NCI-H1105 treated with DMSO at 0.1 percent for 48 hours (cell line): ENCODE results near the gene MRPL55.

ENCODE experiments used
- DNase-seq: peaks from one replicate; lab custom pipeline; 2025; lab: John Stamatoyannopoulos, UW

Gene MRPL55

DNA sequence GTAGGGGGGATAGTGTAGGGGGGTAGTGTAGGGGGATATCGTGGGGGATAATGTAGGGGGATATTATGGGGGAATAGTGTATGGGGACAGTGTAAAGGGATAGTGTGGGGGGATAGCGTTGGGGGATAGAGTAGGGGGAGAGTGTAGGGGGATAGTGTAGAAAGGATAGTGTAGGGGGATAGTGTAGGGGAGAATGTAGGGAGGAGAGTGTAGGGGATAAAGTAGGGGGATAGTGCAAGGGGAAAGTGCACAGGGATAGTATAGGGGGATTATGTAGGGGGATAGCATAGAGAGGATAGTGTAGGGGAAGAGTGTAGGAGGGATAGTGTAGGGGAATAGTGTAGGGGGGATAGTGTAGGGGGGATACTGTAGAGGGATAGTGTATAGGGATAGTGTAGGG is 38.9 kb downstream of the MRPL55 start:
- DNase-seq: no peak

DNA sequence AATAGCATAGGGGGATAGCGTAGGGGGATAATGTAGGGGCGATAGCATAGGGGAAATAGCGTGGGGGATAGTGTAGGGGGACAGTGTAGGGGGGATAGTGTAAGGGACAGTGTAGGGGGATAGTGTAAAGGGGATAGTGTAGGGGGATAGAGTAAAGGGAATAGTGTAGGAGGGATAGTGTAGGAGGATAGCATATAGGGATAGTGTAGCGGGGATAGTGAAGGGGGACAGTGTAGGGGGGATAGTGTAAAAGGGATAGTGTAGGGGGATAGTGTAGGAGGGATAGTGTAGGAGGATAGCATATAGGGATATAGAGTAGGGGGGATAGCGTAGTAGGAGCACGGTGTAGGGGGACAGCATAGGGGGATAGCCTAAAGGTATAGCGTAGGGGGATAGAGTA is 40.7 kb downstream of the MRPL55 start:
- DNase-seq: no peak

DNA sequence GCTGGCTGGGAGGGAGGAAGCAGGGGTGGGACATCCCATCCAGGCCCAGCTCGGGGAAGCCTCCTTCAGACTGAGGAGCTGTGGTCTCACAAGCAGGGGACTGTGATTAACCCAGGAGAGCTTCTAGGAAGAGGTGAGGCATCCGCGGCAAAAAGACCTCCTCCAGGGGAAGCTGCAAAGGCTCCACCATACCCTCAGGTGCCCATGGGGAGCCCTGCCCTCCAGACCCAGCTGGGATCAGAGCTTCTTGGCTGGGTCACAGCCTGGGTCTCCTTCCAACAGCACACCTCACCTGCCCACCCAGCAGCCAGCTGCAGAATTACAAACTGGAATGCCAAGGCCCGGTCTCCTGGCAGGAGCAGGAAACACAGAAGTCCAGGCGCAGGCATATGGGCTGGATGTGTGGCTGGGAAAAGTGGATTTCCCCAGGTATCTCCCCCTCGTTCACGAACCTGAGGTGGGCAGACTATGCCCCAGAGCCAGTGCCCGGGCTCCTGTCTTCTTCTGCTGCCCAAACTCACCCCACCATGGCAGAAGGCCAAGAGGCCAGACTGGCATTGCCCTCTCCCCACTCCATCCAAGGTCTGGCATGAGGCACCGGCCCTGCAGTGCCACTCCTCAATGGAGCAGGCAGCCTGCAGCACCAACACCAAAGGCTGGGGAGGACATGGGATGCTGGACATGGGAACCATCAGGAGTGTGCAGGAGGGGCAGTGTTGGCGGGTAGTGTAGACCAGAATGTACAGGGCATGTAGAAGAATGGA is 42.0 kb downstream of the MRPL55 start:
- no peak for DNase-seq

DNA sequence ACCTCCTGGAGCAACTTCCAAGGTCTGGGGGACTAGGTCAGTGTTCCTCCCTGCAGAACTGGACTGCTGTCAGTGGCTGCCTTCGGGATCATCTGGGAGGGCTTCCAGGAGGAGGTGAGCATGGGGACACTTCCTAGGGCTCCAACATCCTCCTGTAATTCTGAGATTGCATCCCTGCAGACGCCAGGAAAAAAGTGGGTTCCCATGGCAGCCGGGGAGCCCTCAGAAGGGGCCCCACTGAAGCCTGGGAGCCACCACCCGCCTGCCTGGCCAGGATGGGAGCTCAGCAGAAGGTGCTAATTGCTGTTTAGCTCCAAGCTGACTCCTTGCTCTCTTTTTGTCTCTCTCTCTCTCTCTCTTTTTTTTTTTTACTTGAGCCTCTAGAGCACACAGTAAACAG is 42.7 kb downstream of the MRPL55 start:
- no peak for DNase-seq

DNA sequence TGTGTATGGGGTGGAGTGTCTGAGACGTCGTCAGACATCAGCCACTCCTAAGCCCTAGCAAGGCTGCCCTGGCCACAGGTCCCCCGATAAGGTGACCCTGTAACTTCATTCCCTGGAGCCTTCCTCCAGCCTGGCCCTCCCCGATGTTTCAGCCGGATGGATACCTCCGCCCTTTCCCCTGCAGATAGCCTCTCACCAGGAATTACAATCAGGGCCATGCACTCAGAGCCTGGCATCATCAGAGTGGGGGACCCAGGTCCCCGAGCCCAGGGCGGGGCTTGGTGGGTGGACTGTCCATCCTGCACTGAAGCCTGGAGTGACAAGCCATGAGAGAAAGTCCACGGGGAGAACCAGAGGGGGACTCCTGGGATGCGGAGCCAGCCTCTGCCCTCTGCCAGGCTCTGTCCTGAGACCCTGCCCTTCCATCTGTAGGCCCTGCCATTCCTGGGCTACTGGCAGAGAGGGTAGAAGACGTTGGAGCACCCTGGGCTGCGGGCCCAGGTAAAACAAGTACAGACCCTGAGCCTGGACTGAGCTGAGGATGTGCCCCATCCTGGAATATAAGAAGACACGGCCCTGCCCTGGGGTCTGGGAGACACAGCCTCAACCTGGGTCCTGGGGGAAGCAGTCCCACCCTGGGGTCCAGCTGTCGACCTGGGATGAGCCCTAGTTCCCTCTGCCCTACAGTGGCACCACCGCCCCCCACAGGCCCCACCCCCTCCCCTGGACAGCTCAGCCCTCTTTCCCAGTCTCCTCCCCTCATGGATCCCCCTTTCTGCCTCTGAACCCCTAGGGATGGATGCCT is 43.4 kb downstream of the MRPL55 start:
- no peak for DNase-seq

DNA sequence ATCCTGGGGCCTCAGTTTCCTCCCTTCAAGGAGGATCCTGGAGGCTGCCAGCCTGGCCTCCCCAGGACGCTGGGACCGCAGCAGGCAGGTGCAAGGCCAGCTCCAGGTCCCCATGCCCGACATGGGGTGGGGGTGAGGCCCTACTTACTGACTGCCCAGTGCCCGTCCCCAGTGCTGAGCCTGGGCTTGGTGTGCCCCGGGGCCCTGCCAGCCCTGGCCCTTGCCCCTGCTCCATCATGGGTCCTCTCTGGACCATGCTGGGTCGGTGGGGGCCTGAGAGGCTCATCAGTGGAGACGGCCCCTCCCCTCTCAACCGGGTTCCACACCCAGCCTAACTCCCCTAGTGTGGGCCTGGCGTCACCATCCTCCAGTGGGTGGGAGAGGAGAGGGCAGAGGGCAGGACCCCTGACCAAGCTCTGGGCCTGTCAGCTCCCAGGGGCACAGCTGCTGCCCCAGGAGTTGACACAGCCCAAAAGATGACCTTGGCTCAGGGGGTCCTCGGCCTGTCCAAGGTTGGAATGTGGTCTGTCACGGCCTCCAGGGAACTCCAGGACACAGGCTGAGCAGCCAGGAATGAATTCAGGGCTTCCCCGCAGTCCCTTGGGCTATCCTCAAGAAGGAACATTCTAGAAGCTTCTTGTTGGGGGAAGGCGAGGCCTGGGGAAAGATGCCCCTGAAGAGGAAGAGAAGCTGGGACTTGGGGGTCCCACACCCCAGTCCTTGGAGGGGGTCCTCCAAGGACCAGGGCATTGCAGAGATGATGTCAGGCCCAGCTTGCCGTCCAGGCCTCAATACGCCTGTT is 44.2 kb downstream of the MRPL55 start:
- DNase-seq: no peak

DNA sequence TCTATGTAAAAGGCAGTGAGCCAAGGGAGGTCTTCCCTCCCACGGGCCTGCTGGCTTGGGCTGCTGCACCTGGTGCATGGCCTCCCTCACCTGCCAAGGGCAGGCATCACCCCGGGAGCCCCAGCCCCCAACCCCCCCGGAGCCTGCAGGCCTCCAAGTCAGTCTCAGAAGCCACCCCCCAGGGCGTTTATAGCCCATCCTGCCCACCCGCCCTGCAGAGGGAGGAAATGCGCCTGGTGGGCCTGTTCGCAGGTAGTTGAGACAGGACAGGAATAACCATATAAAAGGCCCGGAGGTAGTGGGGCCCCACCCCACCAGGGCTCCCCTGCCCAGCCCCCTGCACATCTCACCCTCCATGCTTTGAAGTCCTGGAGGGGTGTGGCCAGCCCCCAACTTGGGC is 44.8 kb downstream of the MRPL55 start:
- DNase-seq: no peak

DNA sequence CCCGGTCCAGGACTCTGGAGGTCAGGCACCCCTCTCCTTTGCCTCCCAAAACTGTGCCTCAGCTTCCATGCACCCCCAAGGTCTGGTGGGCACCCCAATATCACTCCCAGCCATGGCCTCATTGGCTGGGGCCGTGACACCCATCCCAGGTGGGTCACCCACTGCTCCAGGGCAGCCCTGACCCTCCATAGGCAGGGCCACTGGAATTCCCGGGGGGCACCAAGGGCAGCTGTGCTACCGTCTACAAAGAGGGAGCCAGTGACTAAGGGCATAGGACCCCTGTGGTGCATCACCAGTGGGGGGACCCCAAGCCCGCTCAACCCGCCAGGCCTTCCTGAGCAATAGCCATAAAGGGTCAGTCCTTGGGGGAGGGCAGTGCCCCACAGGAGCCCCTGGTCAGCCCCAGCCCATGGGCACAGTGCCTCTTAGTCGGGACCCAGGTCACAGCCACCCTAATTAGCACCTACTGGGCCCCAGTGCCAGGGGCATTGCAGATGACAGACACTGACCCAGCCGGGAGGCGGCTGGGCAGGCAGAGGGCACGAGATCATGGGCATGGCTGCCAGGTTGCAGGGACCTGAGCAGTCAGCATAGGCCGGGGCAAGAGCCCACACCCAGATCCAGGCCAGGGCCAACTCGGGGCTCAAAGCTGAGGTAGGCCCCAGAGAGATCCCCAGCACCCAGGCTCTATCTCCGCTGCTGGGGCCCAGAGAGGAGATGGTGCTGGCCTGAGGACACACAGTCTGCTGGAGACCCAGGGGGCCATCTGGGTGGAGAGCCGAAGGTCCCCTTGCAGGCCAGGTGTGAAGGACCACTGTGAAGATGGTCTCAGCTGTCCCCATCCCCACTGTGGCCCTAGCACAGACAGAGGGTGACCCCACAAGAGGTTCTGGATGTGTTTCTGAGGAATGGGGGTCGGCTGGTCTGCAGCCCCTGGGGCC is 45.6 kb downstream of the MRPL55 start:
- DNase-seq: no peak

DNA sequence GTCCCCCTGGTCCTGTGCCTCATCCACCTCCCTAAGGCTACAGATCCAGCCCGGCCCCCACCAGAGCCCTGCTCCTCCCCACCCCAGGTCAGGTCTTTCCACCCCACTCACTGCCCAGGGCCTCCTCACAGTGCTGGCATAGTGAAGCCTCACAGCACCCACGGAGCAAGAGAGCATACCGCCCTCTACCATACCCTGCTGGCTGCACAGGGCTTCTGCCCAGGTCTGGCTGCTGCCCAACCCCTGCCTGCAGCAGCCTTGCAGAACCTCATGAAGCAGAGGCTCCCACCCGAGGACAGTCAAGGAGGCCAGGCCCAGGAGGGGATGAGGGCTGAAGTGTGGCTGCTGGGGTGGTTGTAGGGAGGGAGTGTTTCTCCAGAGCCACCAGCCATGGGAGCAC is 46.3 kb downstream of the MRPL55 start:
- no peak for DNase-seq

DNA sequence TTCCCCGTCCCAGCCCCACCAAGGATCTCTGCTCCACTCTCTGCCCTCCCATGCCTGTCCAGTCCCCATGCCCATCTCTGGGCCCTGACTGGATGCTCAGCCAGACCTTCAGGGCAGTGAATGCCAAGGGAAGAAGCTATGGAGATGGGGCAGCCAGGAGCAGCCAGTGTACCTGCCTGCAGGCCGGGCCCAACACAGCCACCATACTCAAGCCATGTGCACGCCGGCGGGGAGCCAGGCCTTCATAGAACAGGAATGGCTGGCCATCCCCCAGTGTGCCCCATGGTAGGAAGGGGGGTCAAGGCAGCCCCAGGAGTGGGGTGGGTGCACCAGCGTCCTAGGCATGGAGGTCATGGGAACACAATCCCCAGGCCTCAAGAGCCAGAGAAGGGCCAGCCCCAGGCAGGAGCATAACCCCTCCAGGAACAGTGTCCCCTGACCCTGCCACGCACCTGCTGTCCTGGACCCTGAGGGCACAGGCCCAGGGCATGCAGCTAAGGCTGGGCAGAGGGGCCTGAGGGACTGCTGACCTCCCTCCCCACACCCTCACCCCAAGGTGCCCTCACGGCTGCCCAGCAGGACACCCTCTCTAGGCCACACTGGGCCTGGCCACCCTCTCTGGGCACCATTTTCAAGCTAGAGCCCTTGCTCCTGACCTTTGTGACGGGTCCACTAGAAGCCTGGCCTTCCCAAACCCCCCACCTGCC is 46.9 kb downstream of the MRPL55 start:
- DNase-seq: no peak

DNA sequence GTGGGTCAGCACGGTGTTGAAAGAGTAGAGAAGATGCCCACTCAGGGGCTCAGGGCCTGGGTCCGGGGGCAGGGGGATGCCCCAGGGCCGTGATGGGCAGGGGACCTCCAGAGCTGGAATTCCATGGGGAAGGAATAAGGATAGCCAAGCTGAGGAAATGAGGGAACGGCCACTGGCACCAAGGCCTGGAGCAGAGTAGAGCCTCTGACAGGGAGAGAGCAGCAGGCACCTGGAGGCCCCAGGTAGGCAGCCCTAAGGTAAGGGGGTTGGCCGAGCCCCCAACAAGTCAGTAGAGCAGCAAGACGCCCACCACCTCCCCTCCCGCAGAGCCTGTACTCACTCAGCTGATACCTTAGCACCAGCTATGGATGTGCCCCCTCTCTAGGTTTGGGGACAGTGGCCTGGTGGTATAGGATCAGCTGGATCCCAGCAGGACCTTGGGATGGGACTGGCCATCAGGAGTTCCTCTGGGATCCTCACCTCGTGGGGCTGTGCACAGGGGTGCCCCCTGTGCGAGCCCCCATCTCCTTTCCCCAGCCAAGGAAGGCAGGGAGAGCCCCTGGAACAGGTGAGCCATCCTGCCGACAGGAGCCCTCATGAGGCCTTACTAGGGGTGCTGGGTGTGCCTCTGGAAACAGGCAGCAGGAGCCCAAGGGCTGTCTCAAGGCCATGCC is 47.6 kb downstream of the MRPL55 start:
- no peak for DNase-seq

DNA sequence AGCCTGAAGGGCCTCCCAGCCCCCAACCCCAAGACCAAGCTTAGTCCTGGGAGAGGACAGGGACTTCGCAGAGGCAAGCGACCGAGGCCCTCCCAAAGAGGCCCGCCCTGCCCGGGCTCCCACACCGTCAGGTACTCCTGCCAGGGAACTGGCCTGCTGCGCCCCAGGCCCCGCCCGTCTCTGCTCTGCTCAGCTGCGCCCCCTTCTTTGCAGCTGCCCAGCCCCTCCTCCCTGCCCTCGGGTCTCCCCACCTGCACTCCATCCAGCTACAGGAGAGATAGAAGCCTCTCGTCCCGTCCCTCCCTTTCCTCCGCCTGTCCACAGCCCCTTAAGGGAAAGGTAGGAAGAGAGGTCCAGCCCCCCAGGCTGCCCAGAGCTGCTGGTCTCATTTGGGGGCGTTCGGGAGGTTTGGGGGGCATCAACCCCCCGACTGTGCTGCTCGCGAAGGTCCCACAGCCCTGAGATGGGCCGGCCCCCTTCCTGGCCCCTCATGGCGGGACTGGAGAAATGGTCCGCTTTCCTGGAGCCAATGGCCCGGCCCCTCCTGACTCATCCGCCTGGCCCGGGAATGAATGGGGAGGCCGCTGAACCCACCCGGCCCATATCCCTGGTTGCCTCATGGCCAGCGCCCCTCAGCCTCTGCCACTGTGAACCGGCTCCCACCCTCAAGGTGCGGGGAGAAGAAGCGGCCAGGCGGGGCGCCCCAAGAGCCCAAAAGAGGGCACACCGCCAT is 48.5 kb downstream of the MRPL55 start:
- no peak for DNase-seq

DNA sequence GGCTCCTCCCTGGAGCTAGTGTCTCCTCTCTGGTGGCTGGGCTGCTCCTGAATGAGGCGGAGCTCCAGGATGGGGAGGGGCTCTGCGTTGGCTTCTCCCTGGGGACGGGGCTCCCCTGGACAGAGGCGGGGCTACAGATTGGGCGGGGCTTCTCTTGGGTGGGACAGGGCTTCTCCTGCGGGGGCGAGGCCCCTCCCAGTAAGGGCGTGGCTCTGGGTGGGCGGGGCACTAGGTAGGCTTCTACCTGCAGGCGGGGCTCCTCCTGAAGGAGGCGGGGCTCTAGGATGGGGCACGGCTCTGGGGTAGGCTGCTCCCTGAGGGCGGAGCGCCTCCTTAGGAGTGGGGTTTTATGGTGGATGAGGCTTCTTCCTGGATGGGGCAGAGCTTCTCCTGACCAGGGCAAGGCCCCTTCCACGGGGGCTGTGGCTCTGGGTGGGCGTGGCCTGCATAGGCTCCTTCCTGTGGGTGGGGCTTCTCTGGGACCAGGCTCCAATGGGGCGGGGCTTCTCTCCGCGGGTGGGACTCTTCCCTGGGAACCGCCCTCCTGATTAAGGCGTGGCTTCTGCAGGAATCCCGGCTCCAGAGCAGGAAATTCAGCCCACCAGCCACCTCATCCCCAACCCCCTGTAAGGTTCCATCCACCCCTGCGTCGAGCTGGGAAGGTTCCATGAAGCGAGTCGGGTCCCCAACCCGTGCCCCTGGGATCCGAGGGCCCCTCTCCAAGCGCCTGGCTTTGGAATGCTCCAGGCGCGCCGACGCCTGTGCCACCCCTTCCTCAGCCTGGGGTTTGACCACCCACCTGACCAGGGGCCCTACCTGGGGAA is 49.3 kb downstream of the MRPL55 start:
- DNase-seq: peak; percentile 87

DNA sequence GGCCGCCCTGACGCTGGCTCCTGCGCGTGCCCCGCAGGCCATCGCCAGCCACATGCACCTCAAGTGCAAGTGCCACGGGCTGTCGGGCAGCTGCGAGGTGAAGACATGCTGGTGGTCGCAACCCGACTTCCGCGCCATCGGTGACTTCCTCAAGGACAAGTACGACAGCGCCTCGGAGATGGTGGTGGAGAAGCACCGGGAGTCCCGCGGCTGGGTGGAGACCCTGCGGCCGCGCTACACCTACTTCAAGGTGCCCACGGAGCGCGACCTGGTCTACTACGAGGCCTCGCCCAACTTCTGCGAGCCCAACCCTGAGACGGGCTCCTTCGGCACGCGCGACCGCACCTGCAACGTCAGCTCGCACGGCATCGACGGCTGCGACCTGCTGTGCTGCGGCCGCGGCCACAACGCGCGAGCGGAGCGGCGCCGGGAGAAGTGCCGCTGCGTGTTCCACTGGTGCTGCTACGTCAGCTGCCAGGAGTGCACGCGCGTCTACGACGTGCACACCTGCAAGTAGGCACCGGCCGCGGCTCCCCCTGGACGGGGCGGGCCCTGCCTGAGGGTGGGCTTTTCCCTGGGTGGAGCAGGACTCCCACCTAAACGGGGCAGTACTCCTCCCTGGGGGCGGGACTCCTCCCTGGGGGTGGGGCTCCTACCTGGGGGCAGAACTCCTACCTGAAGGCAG is 50.0 kb downstream of the MRPL55 start:
- DNase-seq: peak; percentile 42

DNA sequence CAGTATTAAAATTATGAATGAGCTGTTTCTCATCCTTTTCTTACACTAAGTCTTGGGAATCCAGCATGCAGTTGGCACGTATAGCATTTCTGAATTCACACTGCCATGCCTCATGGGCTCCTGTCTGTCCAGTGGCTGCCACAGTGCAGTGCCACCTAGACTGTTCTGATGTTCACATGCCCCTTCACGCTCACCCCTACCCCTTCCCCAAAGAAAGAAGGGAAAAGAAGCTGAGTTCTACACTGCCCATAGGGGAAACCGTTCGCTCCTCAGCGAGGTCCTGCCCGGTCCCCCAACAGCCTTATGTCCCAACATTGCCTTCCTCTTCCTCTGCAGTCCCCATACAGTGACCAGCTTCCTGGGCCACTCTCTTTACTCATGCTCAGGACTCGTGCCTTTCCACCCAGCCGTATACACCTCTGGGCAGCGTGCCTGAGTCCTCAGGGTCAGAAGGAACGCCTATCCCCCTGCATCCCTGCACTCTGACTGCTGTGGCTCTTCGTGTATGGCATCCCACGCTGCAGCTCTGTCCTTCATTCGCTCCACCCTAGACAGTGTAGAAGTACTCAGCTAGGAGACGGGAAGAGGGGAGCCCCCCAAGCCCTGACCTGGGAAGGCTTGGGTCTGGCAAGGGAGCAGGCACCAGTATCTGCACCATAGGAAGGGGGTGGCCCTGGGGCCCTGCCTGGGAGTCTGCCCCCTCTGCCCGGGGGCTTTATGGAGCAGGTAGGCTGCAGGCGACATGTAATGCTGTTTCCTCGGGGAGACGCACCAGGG is 50.7 kb downstream of the MRPL55 start:
- no peak for DNase-seq
